ENCODE data around the gene PCNX2.

Gene PCNX2

DNA sequence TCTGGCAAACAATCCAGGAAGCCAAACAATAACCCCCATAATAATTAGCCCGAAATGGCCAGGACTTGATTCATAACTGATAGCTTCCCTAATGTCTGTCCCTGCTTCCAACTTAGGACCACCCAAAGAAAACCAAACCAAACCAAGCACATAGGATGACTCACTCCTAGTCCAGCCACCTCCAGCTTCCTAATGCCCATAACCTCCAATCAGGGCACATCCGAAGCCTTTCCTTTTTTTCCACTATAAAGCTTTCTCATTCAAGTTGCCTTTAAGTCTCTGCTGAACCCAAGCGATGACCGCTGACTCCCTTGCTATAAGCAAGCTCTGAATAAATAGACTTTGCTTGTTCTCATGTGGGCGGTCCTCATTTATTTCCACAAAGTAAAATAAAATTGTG, 40.4 kb downstream of the PCNX2 start:
- H3K36me3 ChIP-seq: peaks cover 0 to 20% (median 10%) of the 10 kb centered on the region in 3 donors
- H3K4me3 ChIP-seq: no peak overlapping the region
- no peaks in the 10 kb centered on the region for H3K9me3 ChIP-seq
- no peak for DNase-seq
- intact Hi-C loops (cut with DNase I; ENCODE audit: low total_unique reads): no loop called here
- TF ChIP-seq, protein P1, sequence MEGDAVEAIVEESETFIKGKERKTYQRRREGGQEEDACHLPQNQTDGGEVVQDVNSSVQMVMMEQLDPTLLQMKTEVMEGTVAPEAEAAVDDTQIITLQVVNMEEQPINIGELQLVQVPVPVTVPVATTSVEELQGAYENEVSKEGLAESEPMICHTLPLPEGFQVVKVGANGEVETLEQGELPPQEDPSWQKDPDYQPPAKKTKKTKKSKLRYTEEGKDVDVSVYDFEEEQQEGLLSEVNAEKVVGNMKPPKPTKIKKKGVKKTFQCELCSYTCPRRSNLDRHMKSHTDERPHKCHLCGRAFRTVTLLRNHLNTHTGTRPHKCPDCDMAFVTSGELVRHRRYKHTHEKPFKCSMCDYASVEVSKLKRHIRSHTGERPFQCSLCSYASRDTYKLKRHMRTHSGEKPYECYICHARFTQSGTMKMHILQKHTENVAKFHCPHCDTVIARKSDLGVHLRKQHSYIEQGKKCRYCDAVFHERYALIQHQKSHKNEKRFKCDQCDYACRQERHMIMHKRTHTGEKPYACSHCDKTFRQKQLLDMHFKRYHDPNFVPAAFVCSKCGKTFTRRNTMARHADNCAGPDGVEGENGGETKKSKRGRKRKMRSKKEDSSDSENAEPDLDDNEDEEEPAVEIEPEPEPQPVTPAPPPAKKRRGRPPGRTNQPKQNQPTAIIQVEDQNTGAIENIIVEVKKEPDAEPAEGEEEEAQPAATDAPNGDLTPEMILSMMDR (IDR thresholded peaks at IDR 0.05): no peak
- H3K27ac ChIP-seq: no peak overlapping the region
- no peaks in the 10 kb centered on the region for H3K4me1 ChIP-seq
- H3K27me3 ChIP-seq: no peaks in the 10 kb centered on the region

DNA sequence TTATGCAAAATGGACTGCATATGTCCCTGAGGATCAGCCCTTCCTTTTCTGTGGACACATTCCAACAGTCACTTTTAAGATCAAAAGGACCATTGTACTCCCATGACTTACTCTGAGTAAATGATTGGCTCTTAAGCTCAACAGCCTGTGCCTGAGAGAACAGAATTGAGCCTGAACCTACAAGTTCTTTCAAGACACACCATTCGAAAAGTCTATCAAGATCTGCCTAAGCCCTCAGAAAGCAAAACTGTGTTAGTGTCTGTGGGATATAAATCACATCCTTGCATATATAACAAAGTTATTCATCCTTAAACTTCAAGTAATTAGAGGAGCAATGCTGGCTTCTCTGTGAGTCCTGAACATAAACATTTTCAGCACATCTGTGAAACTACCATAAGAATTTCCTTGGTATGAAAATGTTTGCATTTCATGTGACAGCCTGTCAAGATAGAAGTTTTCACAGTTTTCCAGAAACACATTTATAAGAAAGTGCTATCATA, 41.6 kb downstream of the PCNX2 start:
- TF ChIP-seq, protein P1 (IDR thresholded peaks at IDR 0.05): no peak
- no peak overlapping the region for H3K27ac ChIP-seq
- no peaks in the 10 kb centered on the region for H3K4me1 ChIP-seq
- H3K36me3 ChIP-seq: peaks cover 0 to 14% (median 10%) of the 10 kb centered on the region in 3 donors
- H3K27me3 ChIP-seq: no peaks in the 10 kb centered on the region
- H3K9me3 ChIP-seq: no peaks in the 10 kb centered on the region
- no peak for DNase-seq
- H3K4me3 ChIP-seq: no peak overlapping the region
- intact Hi-C loops (cut with DNase I; ENCODE audit: low total_unique reads): no loop called here

DNA sequence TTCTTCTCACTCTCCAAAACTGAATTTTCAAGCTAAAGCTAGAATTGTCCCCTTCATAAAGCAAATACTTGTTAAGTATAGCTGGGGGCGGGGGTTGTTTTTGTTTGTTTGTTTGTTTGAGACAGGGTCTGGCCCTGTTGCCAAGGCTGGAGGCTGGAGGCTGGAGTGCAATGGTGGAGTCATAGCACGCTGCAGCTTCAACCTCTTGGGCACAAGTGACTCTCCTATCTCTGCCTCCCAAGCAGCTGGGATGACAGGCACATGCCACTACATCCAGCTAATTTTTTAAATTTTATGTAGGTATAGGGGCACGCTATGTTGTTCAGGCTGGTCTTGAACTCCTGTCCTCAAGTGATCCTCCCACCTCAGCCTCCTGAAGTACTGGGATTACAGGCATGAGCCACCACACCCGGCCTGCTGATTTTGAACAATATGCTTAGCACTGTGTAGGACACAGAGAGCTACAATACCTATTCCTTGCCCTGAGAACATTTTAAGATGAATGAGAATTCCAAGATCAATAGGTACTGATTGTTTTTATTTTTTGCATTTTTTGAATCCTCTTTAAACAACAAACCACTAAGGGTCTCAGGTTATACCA, 42.2 kb downstream of the PCNX2 start:
- Histone ChIP-seq H3K4me1 (no peaks in the 10 kb centered on the region), H3K27ac (no peak overlapping the region), H3K9me3 (no peaks in the 10 kb centered on the region), H3K27me3 (no peaks in the 10 kb centered on the region), H3K4me3 (no peak overlapping the region), H3K36me3 (peaks cover 0 to 8% (median 7%) of the 10 kb centered on the region in 3 donors)
- intact Hi-C loops (cut with DNase I; ENCODE audit: low total_unique reads): no loop called here
- no peak for DNase-seq
- TF ChIP-seq, protein P1 (IDR thresholded peaks at IDR 0.05): no peak

DNA sequence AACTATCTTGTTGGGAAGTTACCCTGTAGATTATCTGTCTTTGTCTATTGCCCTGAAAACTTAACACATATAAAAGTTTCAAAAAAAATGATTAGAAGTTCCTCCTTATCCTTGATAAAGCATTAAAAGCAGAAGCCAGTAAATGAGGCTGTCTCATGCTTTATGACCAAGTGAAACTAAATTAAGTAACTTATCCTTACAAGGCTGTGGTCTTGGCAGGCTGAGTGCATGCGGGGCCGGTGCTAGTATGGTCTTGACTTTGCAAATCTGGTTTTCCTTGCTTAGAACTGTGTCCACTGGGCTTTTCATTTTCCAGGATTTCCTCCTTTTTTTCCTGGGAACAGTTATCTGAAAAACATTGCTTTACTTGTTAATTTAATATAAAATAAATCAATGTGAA, 43.1 kb downstream of the PCNX2 start:
- H3K36me3 ChIP-seq: no peaks in the 10 kb centered on the region
- TF ChIP-seq, protein P1 (IDR thresholded peaks at IDR 0.05): no peak
- no peaks in the 10 kb centered on the region for H3K27me3 ChIP-seq
- no peak overlapping the region for H3K4me3 ChIP-seq
- H3K9me3 ChIP-seq: no peaks in the 10 kb centered on the region
- H3K27ac ChIP-seq: no peak overlapping the region
- H3K4me1 ChIP-seq: no peaks in the 10 kb centered on the region
- intact Hi-C loops (cut with DNase I; ENCODE audit: low total_unique reads): no loop called here
- DNase-seq: peak in 1 of 2 donors; percentile 30

- no peak overlapping the region for H3K4me3 ChIP-seq
- no peaks in the 10 kb centered on the region for H3K36me3 ChIP-seq
- no peak for DNase-seq
- no peaks in the 10 kb centered on the region for H3K27me3 ChIP-seq
- no peaks in the 10 kb centered on the region for H3K4me1 ChIP-seq
- intact Hi-C loops (cut with DNase I; ENCODE audit: low total_unique reads): no loop called here
- TF ChIP-seq, protein P1 (IDR thresholded peaks at IDR 0.05): no peak
- H3K9me3 ChIP-seq: no peaks in the 10 kb centered on the region
- H3K27ac ChIP-seq: no peak overlapping the region
These were observed 44.3 kb downstream of the PCNX2 start for GRCh38 chr1:233251201-233251720.

All from tibial artery (tissue), 4 donors.